HepG2 (cell line): Measurements from ENCODE around the gene PEPD. TPM values are rescaled to one million over a fixed set of nuclear protein-coding genes. Genes with fewer than 3 reads are reported as not detected.

Source experiments
- GABPA ChIP-seq, 2 experiments: IDR thresholded peaks; 2 replicates each; pipeline ENCODE4 v1.6.1; 2011 to 2016; ENCODE audit warnings: low read depth in 2 of 2, low read length in 1 of 2, missing biosample characterization in 1 of 2, missing genetic modification characterization in 1 of 2
- GTF2F1 ChIP-seq: fragments of 150-350 bp; IDR thresholded peaks from 2 replicates; pipeline ENCODE4 v1.6.1; 2014; ENCODE audit warnings: low read length
- HDAC6 ChIP-seq: fragments of 200-600 bp; sonication (generic); IDR thresholded peaks from 2 replicates; pipeline ENCODE4 v1.7.0; 2017; ENCODE audit warnings: mild to moderate bottlenecking, antibody characterized with exemption, low read length, low read depth
- MXD4 ChIP-seq: IDR thresholded peaks from 2 replicates; pipeline ENCODE4 v1.6.1; 2016; ENCODE audit warnings: mild to moderate bottlenecking, missing biosample characterization, missing genetic modification reagents
- RAD21 ChIP-seq: fragments of 450-650 bp; formaldehyde crosslinking; IDR thresholded peaks from 2 replicates; pipeline ENCODE4 v1.5.0; 2020; ENCODE audit warnings: mild to moderate bottlenecking
- RBM22 ChIP-seq: fragments of 200-400 bp; formaldehyde crosslinking; optimal IDR thresholded peaks from 2 replicates; pipeline ENCODE3; 2017; ENCODE audit warnings: mild to moderate bottlenecking, low read length, moderate library complexity
- REL ChIP-seq: sonication (generic); formaldehyde crosslinking; conservative IDR thresholded peaks from 2 replicates; pipeline ENCODE4 v1.8.0; 2022; ENCODE audit warnings: mild to moderate bottlenecking, missing genetic modification reagents, moderate library complexity
- RERE ChIP-seq: IDR thresholded peaks from 2 replicates; pipeline ENCODE4 v1.6.1; 2016; ENCODE audit warnings: low read depth, missing genetic modification reagents, missing compliant biosample characterization
- SETDB1 ChIP-seq: sonication (generic); formaldehyde crosslinking; IDR thresholded peaks from 2 replicates; pipeline ENCODE4 v1.5.1; 2020; ENCODE audit warnings: missing genetic modification reagents, mild to moderate bottlenecking, borderline replicate concordance
- SMAD9 ChIP-seq: sonication (generic); formaldehyde crosslinking; IDR thresholded peaks from 2 replicates; pipeline ENCODE4 v1.5.1; 2020; ENCODE audit warnings: mild to moderate bottlenecking, missing genetic modification reagents
- TCF7 ChIP-seq: sonication (generic); IDR thresholded peaks from 2 replicates; pipeline ENCODE4 v1.6.1; 2016; ENCODE audit warnings: antibody characterized with exemption, low read depth
- TERF1 ChIP-seq: sonication (generic); formaldehyde crosslinking; IDR thresholded peaks from 2 replicates; pipeline ENCODE4 v1.8.0; 2022; ENCODE audit warnings: mild to moderate bottlenecking, missing genetic modification reagents, moderate library complexity
- ZBTB1 ChIP-seq: sonication (generic); formaldehyde crosslinking; IDR thresholded peaks from 2 replicates; pipeline ENCODE4 v1.4.0; 2020; ENCODE audit warnings: missing genetic modification reagents, borderline replicate concordance
- ZNF143 ChIP-seq: sonication (generic); formaldehyde crosslinking; IDR thresholded peaks from 2 replicates; pipeline ENCODE4 v1.4.0; 2020; ENCODE audit warnings: missing genetic modification reagents
- ZNF3 ChIP-seq: IDR thresholded peaks from 2 replicates; pipeline ENCODE4 v1.7.0; 2017; ENCODE audit warnings: inconsistent platforms
- ZNF350 ChIP-seq: sonication (generic); formaldehyde crosslinking; IDR thresholded peaks from 2 replicates; pipeline ENCODE4 v1.4.0; 2020; ENCODE audit warnings: mild to moderate bottlenecking, low read depth, missing genetic modification reagents, borderline replicate concordance
- ZNF572 ChIP-seq: sonication (generic); formaldehyde crosslinking; IDR thresholded peaks from 2 replicates; pipeline ENCODE4 v1.5.1; 2020; ENCODE audit warnings: mild to moderate bottlenecking, missing genetic modification reagents
- ZNF740 ChIP-seq: sonication (generic); formaldehyde crosslinking; IDR thresholded peaks from 2 replicates; pipeline ENCODE4 v1.4.0; 2020; ENCODE audit warnings: missing genetic modification reagents
- ZNF788 ChIP-seq: sonication (generic); formaldehyde crosslinking; IDR thresholded peaks from 2 replicates; pipeline ENCODE4 v1.5.0; 2020; ENCODE audit warnings: mild to moderate bottlenecking, missing genetic modification reagents, borderline replicate concordance
- ZNF839 ChIP-seq: sonication (generic); formaldehyde crosslinking; IDR thresholded peaks from 2 replicates; pipeline ENCODE4 v1.4.0; 2020; ENCODE audit warnings: missing genetic modification reagents, mild to moderate bottlenecking, borderline replicate concordance
- ZSCAN5A ChIP-seq: sonication (generic); formaldehyde crosslinking; IDR thresholded peaks from 2 replicates; pipeline ENCODE4 v1.8.0; 2022; ENCODE audit warnings: mild to moderate bottlenecking, missing genetic modification reagents, borderline replicate concordance
- ZSCAN9 ChIP-seq: IDR thresholded peaks from 2 replicates; pipeline ENCODE4 v1.6.1; 2016; ENCODE audit warnings: borderline replicate concordance
- polyA plus RNA-seq, 8 experiments: library from polyadenylated mRNA; depleted of rRNA in 3 of 8; stranded (reverse) in 7 of 8; unstranded in 1 of 8; fragments of >200 nt; fragmentation: Illumina TruSeq in 4 of 8; extraction: Trizol in 4 of 8; gene quantifications; 2 replicates each; pipeline versions ENCODE4 v1.2.1 to v1.2.3, GENCODE V29; 2011 to 2016; ENCODE audit warnings: low read depth in 4 of 8, missing spikeins in 1 of 8, mixed read lengths in 1 of 8; ENCODE audit not compliant: insufficient read depth in 1 of 8
- total RNA-seq, 5 experiments: library from RNA; depleted of rRNA; stranded (reverse); fragments of >200 nt; fragmentation: Illumina TruSeq; extraction: Trizol; gene quantifications; 2 replicates each; pipeline ENCODE4 v1.2.3, GENCODE V29; 2016; ENCODE audit warnings: low read depth in 1 of 5

PEPD gene
- total and polyA plus RNA-seq, 2 of the 13 experiments (the other 11 are each of a cell fraction or from before 2014, with no cell fraction given): 60.7 to 75.1 TPM

- peak; percentile 76 for TF ChIP-seq TCF7
- peak; percentile 16; the same call in 1 of the 2 replicates for TF ChIP-seq RAD21 (CRISPR knock-in tag)
- TF ChIP-seq TERF1 (CRISPR knock-in tag): peak; percentile 97
- TF ChIP-seq ZSCAN5A (CRISPR knock-in tag): peak; percentile 92
- TF ChIP-seq HDAC6: no peak
- peak; percentile 91; the same call in 1 of the 2 replicates for TF ChIP-seq ZNF788 (CRISPR knock-in tag)
- TF ChIP-seq SMAD9 (CRISPR knock-in tag): peak; percentile 95; the same call in 1 of the 2 replicates
- TF ChIP-seq ZNF839: peak; percentile 51; the same call in 1 of the 2 replicates
- TF ChIP-seq RERE (CRISPR knock-in tag): peak; percentile 76
- no peak for TF ChIP-seq RBM22
- peak; percentile 82; the same call in 1 of the 2 replicates for TF ChIP-seq REL (CRISPR knock-in tag)
- no peak for TF ChIP-seq GABPA (IDR thresholded peaks at IDR 0.05; ENCODE audit: low read depth, low read length)
- TF ChIP-seq GABPA (CRISPR knock-in tag; IDR thresholded peaks at IDR 0.05; ENCODE audit: low read depth): peak; percentile 60
- peak; percentile 75 for TF ChIP-seq ZNF3
- peak; percentile 99 for TF ChIP-seq ZNF350 (CRISPR knock-in tag)
- TF ChIP-seq MXD4: peak; percentile 93
- 0 out of 2 replicates have a peak, but pooled peaks have one; percentile 49 for TF ChIP-seq ZNF572 (CRISPR knock-in tag)
- TF ChIP-seq GTF2F1: no peak
- TF ChIP-seq SETDB1 (CRISPR knock-in tag): peak; percentile 32; the same call in 1 of the 2 replicates
- TF ChIP-seq ZSCAN9 (CRISPR knock-in tag): peak; percentile 98
- peak; percentile 91 for TF ChIP-seq ZNF740 (CRISPR knock-in tag)
- TF ChIP-seq ZBTB1 (CRISPR knock-in tag): no peak
- peak; percentile 54; the same call in 1 of the 2 replicates for TF ChIP-seq ZNF143 (CRISPR knock-in tag)
Measured at GRCh38 chr19:33403221-33403972, 118.2 kb downstream of the PEPD start (continued).
